ENCODE measurements around the gene RPS27. TPM values are rescaled to one million over a fixed set of nuclear protein-coding genes. Genes with fewer than 3 reads are reported as not detected.
"Not testable (repeated sequence)": the region's sequence is repeated elsewhere in the genome, so short reads cannot be mapped to it uniquely, and the experiment has no call there.

Gene RPS27
- total and polyA plus RNA-seq, 2 experiments from 2014 or later = 1,371 to 3,355 TPM

GRCh38 chr1:154012129-154012528 is 21.6 kb downstream of the RPS27 start (continued):
- TF ChIP-seq ETS1 (IDR thresholded peaks at IDR 0.05) (no peak), CTCF (conservative IDR thresholded peaks at IDR 0.05; ENCODE audit: low read depth in 2 of 2) (no peak), ZNF462 (CRISPR knock-in tag; IDR thresholded peaks at IDR 0.05) (no peak)

GRCh38 chr1:154012543-154012942 is 22.0 kb downstream of the RPS27 start:
- not testable (repeated sequence) for DNase-seq (ENCODE audit: low spot score); H3K9me2 ChIP-seq (ENCODE audit: insufficient read depth); H3K27ac Mint-ChIP-seq

More at GRCh38 chr1:154012543-154012942, 22.0 kb downstream of the RPS27 start:
- H3K27me3 ChIP-seq (ENCODE audit: insufficient read depth); H3K4me3 ChIP-seq; H3K4me1 ChIP-seq (ENCODE audit: insufficient read depth); H3K4me2 ChIP-seq; H3K4me3 Mint-ChIP-seq; H3K36me3 Mint-ChIP-seq (ENCODE audit: low read depth); H3K9me3 Mint-ChIP-seq; H3K79me2 ChIP-seq (replicated peaks; ENCODE audit: insufficient read depth); H2AFZ ChIP-seq; H3K27me3 Mint-ChIP-seq (ENCODE audit: insufficient read depth, low read depth, poor library complexity); ATAC-seq; H3K36me3 ChIP-seq (ENCODE audit: insufficient read depth); H3F3A ChIP-seq (replicated peaks; ENCODE audit: low read depth); H3K4me1 Mint-ChIP-seq; H3K27ac ChIP-seq (ENCODE audit: low read depth); H4K20me1 ChIP-seq (replicated peaks; ENCODE audit: insufficient read depth): not testable (repeated sequence)
